Measurements from ENCODE around the gene AP1M1. TPM values are rescaled to one million over a fixed set of nuclear protein-coding genes. Genes with fewer than 3 reads are reported as not detected.

Gene AP1M1
- total and polyA plus RNA-seq, 2 of the 4 experiments (the other 2 are of a cell fraction), result 85.1 to 99.1 TPM

DNA sequence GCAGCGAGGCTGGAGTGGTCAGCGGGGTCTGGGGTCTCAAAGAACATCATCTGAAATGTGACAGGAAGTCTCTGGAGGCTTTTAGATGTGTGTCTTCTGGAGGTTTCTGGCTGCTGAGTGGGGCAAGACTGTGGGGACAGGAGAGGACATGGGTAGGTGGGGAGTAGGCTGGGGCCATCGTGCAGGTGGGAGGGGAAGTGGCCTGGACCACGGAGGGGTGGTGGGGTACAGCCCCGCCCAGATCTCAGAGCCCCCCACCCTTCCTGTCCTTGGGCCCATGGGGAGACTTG lies 6.2 kb downstream of the AP1M1 start:
- H3K9me1 ChIP-seq (ENCODE audit: insufficient read depth, low read length), result peaks cover 23% of the 10 kb centered on the region
- H3K4me2 ChIP-seq (ENCODE audit: low read depth, low read length), result no peak overlapping the region
- ChIA-PET POLR2A (ENCODE audit: unreplicated experiment) (no interaction called here), CTCF (no interaction called here)
- no peak overlapping the region for H4K5ac ChIP-seq (ENCODE audit: low read depth, low read length)
- no peak overlapping the region for H4K91ac ChIP-seq (ENCODE audit: insufficient read depth, low read depth, low read length)
- ATAC-seq (ENCODE audit: low read depth) (no peak), DNase-seq (no peak)
- no peak overlapping the region for H2BK5ac ChIP-seq (ENCODE audit: low read depth, low read length, poor library complexity, severe bottlenecking)
- no peak overlapping the region for H3K23ac ChIP-seq (ENCODE audit: low read depth, low read length)
- no peak overlapping the region for H4K8ac ChIP-seq (ENCODE audit: low read depth in 2 of 2, low read length in 2 of 2)
- H3K18ac ChIP-seq (ENCODE audit: low read depth, low read length), result no peak overlapping the region
- no peak overlapping the region for H2BK120ac ChIP-seq (ENCODE audit: low read depth, low read length)
- intact Hi-C loops (cut with micrococcal nuclease) (no loop called here), dilution Hi-C loops (cut with HindIII; ENCODE audit: low sequenced_read_pairs, unreplicated experiment) (no loop called here), in situ Hi-C loops (cut with MboI; ENCODE audit: low sequenced_read_pairs) (no loop called here)
- no TSS peak for BruUV-seq (replicated peaks)
- peaks cover 73% of the 10 kb centered on the region for H3K36me3 ChIP-seq (ENCODE audit: control insufficient read depth, insufficient read depth, low read length)
- peaks cover 10% of the 10 kb centered on the region for H3K4me1 ChIP-seq (ENCODE audit: control insufficient read depth, insufficient read depth, low read length)
- H4K20me1 ChIP-seq (ENCODE audit: insufficient read depth, low read length), result peaks cover 44% of the 10 kb centered on the region
- no peak overlapping the region for H3K4ac ChIP-seq (ENCODE audit: low read depth, low read length)
- peaks cover 37 to 80% of the 10 kb centered on the region in 2 experiments for H3K79me1 ChIP-seq (ENCODE audit: low read depth in 1 of 2, low read length in 2 of 2)
- no peak overlapping the region for H2AK5ac ChIP-seq (ENCODE audit: low read depth, low read length)
- H2BK15ac ChIP-seq (ENCODE audit: low read depth, low read length), result no peak overlapping the region
- no CpG with 5 or more reads among the region's 5 CpGs for WGBS, 2 experiments (ENCODE audit: extremely low coverage in 2 of 2, insufficient read length in 1 of 2)
- H2AFZ ChIP-seq (replicated peaks; ENCODE audit: low read length, poor library complexity), result no peak overlapping the region
- no peak overlapping the region for H2BK20ac ChIP-seq (ENCODE audit: low read depth, low read length)
- no peak for TF ChIP-seq SMC3 (IDR thresholded peaks at IDR 0.05; ENCODE audit: low read depth, low read length)
- no peak for TF ChIP-seq MXI1 (IDR thresholded peaks at IDR 0.05; ENCODE audit: borderline replicate concordance, low read depth, low read length)
- TF ChIP-seq FOS (IDR thresholded peaks at IDR 0.05; ENCODE audit: low read depth, low read length), result no peak
- TF ChIP-seq CEBPB (IDR thresholded peaks at IDR 0.05; ENCODE audit: low read depth, low read length), result no peak
- TF ChIP-seq, protein P1, sequence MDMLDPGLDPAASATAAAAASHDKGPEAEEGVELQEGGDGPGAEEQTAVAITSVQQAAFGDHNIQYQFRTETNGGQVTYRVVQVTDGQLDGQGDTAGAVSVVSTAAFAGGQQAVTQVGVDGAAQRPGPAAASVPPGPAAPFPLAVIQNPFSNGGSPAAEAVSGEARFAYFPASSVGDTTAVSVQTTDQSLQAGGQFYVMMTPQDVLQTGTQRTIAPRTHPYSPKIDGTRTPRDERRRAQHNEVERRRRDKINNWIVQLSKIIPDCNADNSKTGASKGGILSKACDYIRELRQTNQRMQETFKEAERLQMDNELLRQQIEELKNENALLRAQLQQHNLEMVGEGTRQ (IDR thresholded peaks at IDR 0.05; ENCODE audit: low read depth, low read length), result no peak
- no peak for TF ChIP-seq MAFK (IDR thresholded peaks at IDR 0.05; ENCODE audit: low read depth, low read length)
- TF ChIP-seq RAD21 (IDR thresholded peaks at IDR 0.05; ENCODE audit: low read length), result no peak
- no peak for TF ChIP-seq BHLHE40 (IDR thresholded peaks at IDR 0.05; ENCODE audit: low read depth, low read length)
- no peak for TF ChIP-seq RCOR1 (IDR thresholded peaks at IDR 0.05; ENCODE audit: insufficient replicate concordance, low read length)
- TF ChIP-seq CTCF (conservative IDR thresholded peaks at IDR 0.05; ENCODE audit: low read depth, low read length), result no peak
- TF ChIP-seq MAZ (IDR thresholded peaks at IDR 0.05; ENCODE audit: borderline replicate concordance, low read depth, low read length), result no peak
- no peak overlapping the region for H2AK9ac ChIP-seq (replicated peaks; ENCODE audit: low read depth, low read length, poor library complexity)
- H3K9me3 ChIP-seq (ENCODE audit: control insufficient read depth, insufficient read depth, low read length), result no peaks in the 10 kb centered on the region
- H3K14ac ChIP-seq (replicated peaks; ENCODE audit: low read depth, low read length), result no peak overlapping the region
- H3K9ac ChIP-seq (ENCODE audit: low read depth, low read length), result no peak overlapping the region
- H3K56ac ChIP-seq (ENCODE audit: extremely low read depth, insufficient read depth, low read length), result no peak overlapping the region
- no peak overlapping the region for H3K27ac ChIP-seq (ENCODE audit: insufficient read depth, low read length)
- H3K4me3 ChIP-seq (ENCODE audit: insufficient read depth, low read depth, low read length), result no peak overlapping the region
- H3K27me3 ChIP-seq (ENCODE audit: control insufficient read depth, insufficient read depth, low read length), result no peaks in the 10 kb centered on the region

All from IMR-90 (cell line).